Choroid plexus epithelial cell (primary cell): ENCODE results near the gene TMEM179B.
"Not testable (repeated sequence)": the region's sequence is repeated elsewhere in the genome, so short reads cannot be mapped to it uniquely, and the experiment has no call there.

ENCODE experiments used
- DNase-seq: peaks from one replicate; pipeline ENCODE4 v3.0.0-alpha.2; 2010; ENCODE audit warnings: low read depth
- H3K4me3 ChIP-seq: 2 replicates; pipeline ENCODE4 v1.5.1; 2011; ENCODE audit warnings: low read depth, mild to moderate bottlenecking, control low read depth, low read length, moderate library complexity
- CTCF ChIP-seq: conservative IDR thresholded peaks from 2 replicates; pipeline ENCODE4 v1.5.1; 2011; ENCODE audit warnings: low read depth, mild to moderate bottlenecking, control low read depth, inconsistent platforms, low read length, moderate library complexity

Gene TMEM179B

GRCh38 chr11:62787005-62787759 lies at the start of gene TMEM179B:
TSS of gene TMEM179B (plus strand) at chr11:62787402. CDS start at chr11:62787432, 30 bp downstream.
- TF ChIP-seq CTCF: peak; percentile 72

GRCh38 chr11:62747475-62748160 lies 39.6 kb upstream of the TMEM179B start:
- no peak overlapping the region for H3K4me3 ChIP-seq
- no peak for TF ChIP-seq CTCF
- DNase-seq: no peak

More at GRCh38 chr11:62787005-62787759, at the start of gene TMEM179B:
- H3K4me3 ChIP-seq: peak within 1 kb of the TSS; percentile 98
- DNase-seq: peak; percentile 98

GRCh38 chr11:62749931-62750330 lies 37.3 kb upstream of the TMEM179B start:
- H3K4me3 ChIP-seq, DNase-seq: not testable (repeated sequence)

DNA sequence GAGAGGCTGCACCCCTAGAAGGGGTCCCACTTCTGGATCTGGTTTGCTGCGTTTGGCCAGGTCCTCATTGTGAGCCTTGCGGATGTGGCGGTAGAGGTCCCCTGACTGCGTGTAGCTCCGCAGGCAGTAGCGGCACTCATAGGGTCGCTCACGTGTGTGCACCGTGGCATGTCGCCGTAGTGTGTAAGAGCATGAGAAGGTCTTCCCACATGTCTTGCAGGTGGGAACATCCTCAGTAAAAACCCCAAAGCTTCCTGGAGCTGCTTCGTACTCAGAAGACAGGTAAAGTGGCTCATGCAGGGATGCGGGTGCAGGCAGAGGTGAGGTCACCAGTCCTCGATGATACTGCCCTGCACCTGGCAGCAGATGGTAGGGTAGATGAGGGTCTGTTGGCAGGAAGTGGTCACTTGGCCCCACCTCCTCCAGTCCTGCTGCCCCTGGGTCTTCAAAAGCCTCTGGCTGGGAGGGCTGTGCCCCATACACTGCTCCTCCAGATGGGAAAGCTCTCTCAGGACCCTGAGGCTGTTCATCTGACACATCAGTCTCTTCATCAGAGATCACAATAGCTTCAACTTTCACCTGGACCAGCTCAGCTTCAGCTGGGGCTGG lies 34.9 kb upstream of the TMEM179B start:
- no peak overlapping the region for H3K4me3 ChIP-seq
- no peak for DNase-seq

DNA sequence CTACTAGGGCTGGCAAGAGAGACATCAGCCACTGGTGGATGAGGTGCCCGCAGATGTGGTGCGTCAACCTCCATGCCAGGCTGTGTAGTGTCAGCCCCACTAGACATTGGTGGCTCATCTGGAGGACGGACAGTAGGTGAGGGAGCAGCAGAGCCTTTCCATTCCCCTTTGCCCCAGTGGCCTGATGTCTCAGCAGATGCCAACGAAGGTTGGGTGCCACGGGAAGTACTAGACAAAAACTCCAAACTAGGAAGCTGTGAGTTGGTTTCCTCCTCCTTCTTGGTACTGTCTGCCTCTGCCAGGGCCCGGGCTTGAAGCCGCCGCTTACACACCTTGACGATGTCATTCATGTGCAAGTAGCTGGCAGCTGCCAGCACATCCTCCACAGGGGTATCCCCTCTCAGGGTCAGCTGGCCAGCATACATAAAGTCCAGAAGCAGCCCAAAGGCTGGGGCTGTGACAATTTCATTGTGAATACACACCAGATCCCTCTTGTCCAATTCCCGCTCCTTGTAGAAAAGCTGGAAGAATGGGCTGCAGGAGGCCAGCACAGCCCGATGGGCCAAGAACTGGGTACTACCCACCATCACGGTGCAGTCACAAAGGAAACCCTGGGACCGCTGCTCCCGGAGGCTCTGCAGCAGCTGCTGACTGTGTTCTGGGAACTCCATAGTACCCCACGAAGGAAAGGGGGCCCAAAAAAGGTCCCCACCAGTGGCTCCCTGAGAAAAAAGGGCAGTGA lies 34.0 kb upstream of the TMEM179B start:
- TF ChIP-seq CTCF: no peak
- peak overlapping the region; percentile 78 for H3K4me3 ChIP-seq
- no peak for DNase-seq

More for the DNA sequence above, 34.9 kb upstream of the TMEM179B start:
- no peak for TF ChIP-seq CTCF

DNA sequence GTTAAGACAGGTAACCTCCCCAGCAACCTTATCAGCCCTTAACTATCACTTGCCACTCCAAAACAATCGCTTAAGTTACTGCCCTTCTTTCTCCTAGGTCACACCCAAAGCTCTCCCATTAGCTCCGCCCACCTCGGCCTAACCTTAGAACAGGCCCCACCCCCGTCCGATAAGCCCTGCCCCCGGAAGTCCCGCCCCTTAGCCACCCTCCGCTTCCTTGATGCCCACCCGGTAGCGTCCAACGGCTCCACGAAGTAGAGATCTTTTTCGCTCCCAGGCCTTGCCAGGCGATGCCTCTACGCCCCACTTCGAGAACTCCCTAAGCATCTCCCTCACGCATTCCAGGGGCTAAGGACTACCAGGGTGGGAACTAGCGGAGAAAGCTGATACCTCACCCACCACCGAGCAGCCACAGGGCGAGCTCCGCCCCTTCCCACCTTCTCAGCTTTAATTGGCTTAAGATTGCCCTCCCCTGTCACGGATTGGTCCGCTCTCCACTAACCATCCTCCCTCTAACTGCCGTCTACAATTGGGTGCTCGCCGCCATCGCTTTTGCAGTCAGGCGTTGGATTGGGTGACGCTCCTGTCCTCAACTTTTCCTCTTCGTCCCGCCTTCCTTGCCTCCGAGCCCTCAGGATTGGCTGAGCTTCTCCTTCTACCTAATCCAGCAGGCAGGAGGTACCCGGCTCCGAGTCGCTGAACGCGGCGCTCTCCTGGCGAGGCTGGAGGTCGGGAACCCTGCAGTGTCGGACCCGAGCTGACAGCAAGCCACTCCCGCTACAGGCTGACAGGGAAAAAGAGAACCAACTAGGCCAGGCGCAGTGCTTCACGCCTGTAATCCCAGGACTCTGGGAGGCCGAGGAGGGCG lies 33.2 kb upstream of the TMEM179B start, which contains the start of gene ZBTB3:
Gene ZBTB3 (minus strand): TSS at position 425 of the 868 bp plus-strand sequence. CDS start 496 bp downstream, outside the sequence.
- TF ChIP-seq CTCF: peak; percentile 1
- peak within 1 kb of the TSS; percentile 78 for H3K4me3 ChIP-seq
- peak; percentile 100 for DNase-seq
